SK-N-SH (cell line): ENCODE data around the gene CRPPA. TPM values are rescaled to one million over a fixed set of nuclear protein-coding genes. Genes with fewer than 3 reads are reported as not detected.

Experiments used
- CTCF ChIA-PET: fragments of 300-600, 350-600 bp; formaldehyde crosslinking; extraction: SDS; loops from one replicate; lab custom pipeline; 2021; lab: Yijun Ruan, JAX
- POLR2A ChIA-PET: fragments of 350-600 bp; sonication (Branson Sonifier 250); formaldehyde crosslinking; extraction: SDS; loops from one replicate; lab custom pipeline; 2020; ENCODE audit warnings: antibody characterized with exemption, inconsistent platforms; lab: Yijun Ruan, JAX
- DNase-seq: peaks from one replicate; pipeline ENCODE4 v3.0.0; 2012
- H2AFZ ChIP-seq: fragments of 200-600 bp; sonication (generic); 2 replicates; pipeline ENCODE4 v1.8.1; 2016; ENCODE audit warnings: antibody characterized with exemption, mild to moderate bottlenecking, low read depth
- H3F3A ChIP-seq: fragments of 200-600 bp; sonication (generic); replicated peaks from 2 replicates; pipeline ENCODE3; 2016; ENCODE audit warnings: antibody characterized with exemption, mild to moderate bottlenecking; ENCODE audit not compliant: insufficient read depth
- H3K27ac ChIP-seq, 2 experiments: fragments of 200-500 bp in 1 of 2; fragments of 200-600 bp in 1 of 2; sonication (Bioruptor generic) in 1 of 2; sonication (generic), shearing (Covaris generic) in 1 of 2; 2 replicates each; pipeline versions ENCODE4 v1.5.1 to v1.6.1; 2014 to 2016; ENCODE audit warnings: low read depth in 2 of 2, inconsistent platforms in 1 of 2, low read length in 1 of 2, mild to moderate bottlenecking in 1 of 2, mixed read lengths in 1 of 2
- H3K27me3 ChIP-seq: fragments of 200-600 bp; sonication (generic), shearing (Covaris generic); 2 replicates; pipeline ENCODE4 v1.6.1; 2016; ENCODE audit warnings: mixed run types; ENCODE audit not compliant: insufficient read depth
- H3K36me3 ChIP-seq, 2 experiments: fragments of 200-500 bp in 1 of 2; fragments of 200-600 bp in 1 of 2; sonication (Bioruptor generic) in 1 of 2; sonication (generic) in 1 of 2; replicated peaks in 1 of 2; 2 replicates each; pipeline versions ENCODE3 to v1.5.1; 2014 to 2016; ENCODE audit warnings: low read length in 1 of 2, mild to moderate bottlenecking in 1 of 2; ENCODE audit not compliant: insufficient read depth in 2 of 2, control insufficient read depth in 1 of 2
- H3K4me1 ChIP-seq, 2 experiments: fragments of 200-500 bp in 1 of 2; fragments of 200-600 bp in 1 of 2; sonication (Bioruptor generic) in 1 of 2; sonication (generic), shearing (Covaris generic) in 1 of 2; 2 replicates each; pipeline versions ENCODE4 v1.5.1 to v1.6.1; 2014 to 2016; ENCODE audit warnings: low read depth in 1 of 2, low read length in 1 of 2, mixed run types in 1 of 2; ENCODE audit not compliant: insufficient read depth in 2 of 2, control insufficient read depth in 1 of 2
- H3K4me2 ChIP-seq: fragments of 200-600 bp; sonication (generic), shearing (Covaris generic); 2 replicates; pipeline ENCODE4 v1.6.1; 2017; ENCODE audit warnings: mixed run types
- H3K4me3 ChIP-seq, 2 experiments: fragments of 200-500 bp in 1 of 2; fragments of 200-600 bp in 1 of 2; sonication (Bioruptor generic) in 1 of 2; sonication (generic), shearing (Covaris generic) in 1 of 2; 2 replicates each; pipeline versions ENCODE4 v1.5.1 to v1.8.1; 2014 to 2016; ENCODE audit warnings: low read depth in 2 of 2, inconsistent platforms in 1 of 2, low read length in 1 of 2, mild to moderate bottlenecking in 1 of 2, mixed read lengths in 1 of 2, moderate library complexity in 1 of 2
- H3K79me2 ChIP-seq: fragments of 200-600 bp; sonication (generic); 2 replicates; pipeline ENCODE4 v1.8.1; 2017; ENCODE audit warnings: mild to moderate bottlenecking; ENCODE audit not compliant: insufficient read depth
- H3K9ac ChIP-seq: fragments of 200-600 bp; sonication (generic); 2 replicates; pipeline ENCODE4 v1.6.1; 2017; ENCODE audit warnings: mixed run types
- H3K9me2 ChIP-seq: fragments of 200-600 bp; sonication (generic); 2 replicates; pipeline ENCODE4 v1.6.1; 2017; ENCODE audit warnings: mixed run types
- H3K9me3 ChIP-seq: fragments of 200-600 bp; sonication (generic); 2 replicates; pipeline ENCODE4 v1.6.1; 2017; ENCODE audit warnings: mixed run types, mild to moderate bottlenecking, moderate library complexity
- H4K20me1 ChIP-seq: fragments of 200-600 bp; sonication (generic); 2 replicates; pipeline ENCODE4 v1.6.1; 2017; ENCODE audit warnings: mild to moderate bottlenecking, mixed run types; ENCODE audit not compliant: insufficient read depth
- CHD2 ChIP-seq: fragments of 150-350 bp; IDR thresholded peaks from 2 replicates; pipeline ENCODE4 v1.6.1; 2018; ENCODE audit warnings: low read length; ENCODE audit not compliant: partially characterized antibody
- CTCF ChIP-seq: fragments of 200-600 bp; sonication (generic); IDR thresholded peaks from 2 replicates; pipeline ENCODE4 v1.6.1; 2017; ENCODE audit warnings: antibody characterized with exemption, mild to moderate bottlenecking, moderate library complexity
- ELF1 ChIP-seq: IDR thresholded peaks from 2 replicates; pipeline ENCODE4 v1.4.0; 2012
- EP300 ChIP-seq, 2 experiments: IDR thresholded peaks; 2 replicates each; pipeline versions ENCODE4 v1.4.0 to v1.6.1; 2012; ENCODE audit warnings: borderline replicate concordance in 1 of 2, low read depth in 1 of 2, low read length in 1 of 2
- EZH2phosphoT487 ChIP-seq: fragments of 200-600 bp; sonication (generic); IDR thresholded peaks from 2 replicates; pipeline ENCODE4 v1.6.1; 2017; ENCODE audit warnings: low read depth, mixed run types, mild to moderate bottlenecking, antibody characterized with exemption, moderate library complexity, borderline replicate concordance
- FOSL2 ChIP-seq: IDR thresholded peaks from 2 replicates; pipeline ENCODE4 v1.4.0; 2012; ENCODE audit warnings: low read depth, mild to moderate bottlenecking, moderate library complexity, borderline replicate concordance
- GATA2 ChIP-seq: sonication (generic); formaldehyde crosslinking; IDR thresholded peaks from 2 replicates; pipeline ENCODE4 v1.5.0; 2020; ENCODE audit warnings: mild to moderate bottlenecking, missing genetic modification reagents
- IRF3 ChIP-seq: fragments of 150-350 bp; IDR thresholded peaks from 2 replicates; pipeline ENCODE4 v1.6.1; 2016; ENCODE audit warnings: mild to moderate bottlenecking, low read depth, low read length
- JUND ChIP-seq: IDR thresholded peaks from 2 replicates; pipeline ENCODE4 v1.4.0; 2012
- MEF2A ChIP-seq: IDR thresholded peaks from 2 replicates; pipeline ENCODE4 v1.4.0; 2012; ENCODE audit warnings: low read depth, borderline replicate concordance
- NRF1 ChIP-seq: IDR thresholded peaks from 2 replicates; pipeline ENCODE4 v1.6.1; 2012; ENCODE audit warnings: low read depth, mild to moderate bottlenecking, low read length
- PBX3 ChIP-seq: IDR thresholded peaks from 2 replicates; pipeline ENCODE4; 2012
- POLR2AphosphoS5 ChIP-seq: IDR thresholded peaks from 2 replicates; pipeline ENCODE4 v1.6.1; 2012; ENCODE audit warnings: low read depth, low read length
- RCOR1 ChIP-seq: fragments of 150-350 bp; IDR thresholded peaks from 2 replicates; pipeline ENCODE4 v1.6.1; 2017; ENCODE audit warnings: antibody characterized with exemption, low read length
- REST ChIP-seq: IDR thresholded peaks from 2 replicates; pipeline ENCODE4 v1.6.1; 2012; ENCODE audit warnings: mild to moderate bottlenecking, low read depth, low read length, moderate library complexity
- RFX5 ChIP-seq: IDR thresholded peaks from 2 replicates; pipeline ENCODE4 v1.6.1; 2012; ENCODE audit warnings: mild to moderate bottlenecking, improper control_type of control experiment, low read length
- SIN3A ChIP-seq: IDR thresholded peaks from 2 replicates; pipeline ENCODE4 v1.6.1; 2012; ENCODE audit warnings: low read depth, mild to moderate bottlenecking, low read length, moderate library complexity, borderline replicate concordance
- SMC3 ChIP-seq: IDR thresholded peaks from 2 replicates; pipeline ENCODE4 v1.6.1; 2012; ENCODE audit warnings: low read depth, low read length, improper control_type of control experiment
- TCF12 ChIP-seq: IDR thresholded peaks from 2 replicates; pipeline ENCODE4 v1.4.0; 2012
- USF1 ChIP-seq: IDR thresholded peaks from 2 replicates; pipeline ENCODE4 v1.4.0; 2012; ENCODE audit warnings: low read depth, borderline replicate concordance
- YY1 ChIP-seq: IDR thresholded peaks from 2 replicates; pipeline ENCODE4 v1.4.0; 2012; ENCODE audit warnings: low read depth, mild to moderate bottlenecking
- polyA plus RNA-seq, 3 experiments: library from polyadenylated mRNA; depleted of rRNA; stranded (reverse); fragments of >200 nt; gene quantifications; 2 replicates each; pipeline ENCODE4 v1.2.3, GENCODE V29; 2012

The CRPPA gene
- polyA plus RNA-seq, 1 of the 3 experiments (the other 2 are of a cell fraction), result 0.15 TPM

- TF ChIP-seq USF1 (no peak), SIN3A (no peak), CTCF (no peak), RCOR1 (no peak), EP300 (IDR thresholded peaks at IDR 0.05; ENCODE audit: borderline replicate concordance in 1 of 2, low read depth in 1 of 2, low read length in 1 of 2) (peak in 1 of 2 experiments; percentile 74; a peak in 2 of 4 replicates), RFX5 (no peak), ELF1 (peak; percentile 77), JUND (peak; percentile 53), CHD2 (no peak), GATA2 (CRISPR knock-in tag) (no peak), MEF2A (no peak), EZH2phosphoT487 (no peak), PBX3 (peak; percentile 50; the same call in 1 of the 2 replicates), POLR2AphosphoS5 (no peak), IRF3 (no peak), TCF12 (peak; percentile 92)
- TF ChIP-seq, all 33 proteins: peak for 9
These were observed 7.3 kb upstream of the CRPPA start (continued) for GRCh38 chr7:16428672-16429071.

- no peaks in the 10 kb centered on the region for H3K79me2 ChIP-seq
- CTCF ChIA-PET, result interaction anchor here (1.1 kb wide), 1 partner anchor 348 kb away, joined by 5 read pairs; no protein-coding TSS in a partner anchor
- H3K4me2 ChIP-seq, result no peak overlapping the region
- no peaks in the 10 kb centered on the region for H3K9me3 ChIP-seq
- no peaks in the 10 kb centered on the region; a peak in 2 of 4 replicates for H3K4me1 ChIP-seq
- H2AFZ ChIP-seq, result no peak overlapping the region
- H4K20me1 ChIP-seq, result no peaks in the 10 kb centered on the region
- DNase-seq, result no peak
- TF ChIP-seq SMC3, result no peak
- no peak for TF ChIP-seq USF1
- no peak for TF ChIP-seq MEF2A
- no peak for TF ChIP-seq PBX3
- no peak for TF ChIP-seq RCOR1
- TF ChIP-seq NRF1, result no peak
- no peak for TF ChIP-seq CHD2
- TF ChIP-seq YY1, result no peak
- no peak for TF ChIP-seq ELF1
- TF ChIP-seq FOSL2, result no peak
- no peak for TF ChIP-seq TCF12
- TF ChIP-seq REST, result no peak
- TF ChIP-seq EP300 (IDR thresholded peaks at IDR 0.05; ENCODE audit: borderline replicate concordance in 1 of 2, low read depth in 1 of 2, low read length in 1 of 2), result no peak
- TF ChIP-seq, all 33 proteins: peak for 0
- H3K9ac ChIP-seq, result no peak overlapping the region
- H3K27me3 ChIP-seq, result no peaks in the 10 kb centered on the region
- no peak overlapping the region for H3K4me3 ChIP-seq
- no peaks in the 10 kb centered on the region for H3K9me2 ChIP-seq
- H3K36me3 ChIP-seq, result no peaks in the 10 kb centered on the region
- POLR2A ChIA-PET, result no interaction called here
- H3K27ac ChIP-seq, result peak overlapping the region in 1 of 2 experiments; percentile 25; a peak in 1 of 4 replicates
- no peaks in the 10 kb centered on the region for H3F3A ChIP-seq
These were observed 6.8 kb upstream of the CRPPA start for GRCh38 chr7:16428182-16428581.
